GM23338 (cell line): Measurements from ENCODE around the gene SLC40A1. TPM values are rescaled to one million over a fixed set of nuclear protein-coding genes. Genes with fewer than 3 reads are reported as not detected.

ENCODE experiments used
- CREB1 ChIP-seq: fragments of 250-450 bp; sonication (Bioruptor Pico); IDR thresholded peaks from 2 replicates; pipeline ENCODE4 v1.5.0; 2020; ENCODE audit warnings: low read depth, mild to moderate bottlenecking, moderate library complexity
- EZH2phosphoT487 ChIP-seq: fragments of 200-600 bp; sonication (generic); IDR thresholded peaks from one replicate; pipeline ENCODE4 v1.8.1; 2018; ENCODE audit warnings: antibody characterized with exemption; ENCODE audit not compliant: unreplicated experiment
- JUNB ChIP-seq: IDR thresholded peaks from one replicate; pipeline ENCODE4 v1.6.1; 2016; ENCODE audit warnings: antibody characterized with exemption; ENCODE audit not compliant: unreplicated experiment
- NANOG ChIP-seq: IDR thresholded peaks from 2 replicates; pipeline ENCODE4 v1.6.1; 2016; ENCODE audit warnings: antibody characterized with exemption, borderline replicate concordance
- POLR2AphosphoS5 ChIP-seq: IDR thresholded peaks from 2 replicates; pipeline ENCODE4 v1.6.1; 2016; ENCODE audit warnings: antibody characterized with exemption, low read depth
- STAT1 ChIP-seq: IDR thresholded peaks from one replicate; pipeline ENCODE4 v1.6.1; 2016; ENCODE audit warnings: antibody characterized with exemption; ENCODE audit not compliant: unreplicated experiment
- ZNF331 ChIP-seq: fragments of 250-450 bp; sonication (Bioruptor Pico); IDR thresholded peaks from 2 replicates; pipeline ENCODE4 v1.5.0; 2020; ENCODE audit warnings: low read depth, mild to moderate bottlenecking, moderate library complexity
- ZNF462 ChIP-seq: fragments of 250-450 bp; sonication (Bioruptor Pico); IDR thresholded peaks from 2 replicates; pipeline ENCODE4 v1.5.0; 2020; ENCODE audit warnings: mild to moderate bottlenecking, moderate library complexity
- polyA plus RNA-seq: library from polyadenylated mRNA; unstranded; fragments of >200 nt; fragmentation: Nextera tagmentation; extraction: Ambion mirVana; gene quantifications from 2 replicates; pipeline ENCODE4 v1.2.1, GENCODE V29; 2016
- total RNA-seq: library from RNA; depleted of rRNA; stranded (reverse); fragments of >200 nt; shearing (Covaris generic); gene quantifications from 2 replicates; pipeline ENCODE4 v1.2.3, GENCODE V29; 2014
- TF ChIP-seq, protein P1 (sequence below): IDR thresholded peaks from one replicate; pipeline ENCODE4 v1.6.1; 2018; ENCODE audit warnings: antibody characterized with exemption; ENCODE audit not compliant: unreplicated experiment

Gene SLC40A1
- total and polyA plus RNA-seq, 2 experiments from 2014 or later, result 0.08 TPM; not detected in 1

GRCh38 chr2:189614585-189614984 is 34.0 kb upstream of the SLC40A1 start (continued):
- no peak for TF ChIP-seq ZNF462 (CRISPR knock-in tag)
- no peak for TF ChIP-seq CREB1 (CRISPR knock-in tag)
- no peak for TF ChIP-seq NANOG
- no peak for TF ChIP-seq POLR2AphosphoS5
- no peak for TF ChIP-seq STAT1
- no peak for TF ChIP-seq JUNB
- TF ChIP-seq ZNF331 (CRISPR knock-in tag), result no peak
- TF ChIP-seq, protein P1, sequence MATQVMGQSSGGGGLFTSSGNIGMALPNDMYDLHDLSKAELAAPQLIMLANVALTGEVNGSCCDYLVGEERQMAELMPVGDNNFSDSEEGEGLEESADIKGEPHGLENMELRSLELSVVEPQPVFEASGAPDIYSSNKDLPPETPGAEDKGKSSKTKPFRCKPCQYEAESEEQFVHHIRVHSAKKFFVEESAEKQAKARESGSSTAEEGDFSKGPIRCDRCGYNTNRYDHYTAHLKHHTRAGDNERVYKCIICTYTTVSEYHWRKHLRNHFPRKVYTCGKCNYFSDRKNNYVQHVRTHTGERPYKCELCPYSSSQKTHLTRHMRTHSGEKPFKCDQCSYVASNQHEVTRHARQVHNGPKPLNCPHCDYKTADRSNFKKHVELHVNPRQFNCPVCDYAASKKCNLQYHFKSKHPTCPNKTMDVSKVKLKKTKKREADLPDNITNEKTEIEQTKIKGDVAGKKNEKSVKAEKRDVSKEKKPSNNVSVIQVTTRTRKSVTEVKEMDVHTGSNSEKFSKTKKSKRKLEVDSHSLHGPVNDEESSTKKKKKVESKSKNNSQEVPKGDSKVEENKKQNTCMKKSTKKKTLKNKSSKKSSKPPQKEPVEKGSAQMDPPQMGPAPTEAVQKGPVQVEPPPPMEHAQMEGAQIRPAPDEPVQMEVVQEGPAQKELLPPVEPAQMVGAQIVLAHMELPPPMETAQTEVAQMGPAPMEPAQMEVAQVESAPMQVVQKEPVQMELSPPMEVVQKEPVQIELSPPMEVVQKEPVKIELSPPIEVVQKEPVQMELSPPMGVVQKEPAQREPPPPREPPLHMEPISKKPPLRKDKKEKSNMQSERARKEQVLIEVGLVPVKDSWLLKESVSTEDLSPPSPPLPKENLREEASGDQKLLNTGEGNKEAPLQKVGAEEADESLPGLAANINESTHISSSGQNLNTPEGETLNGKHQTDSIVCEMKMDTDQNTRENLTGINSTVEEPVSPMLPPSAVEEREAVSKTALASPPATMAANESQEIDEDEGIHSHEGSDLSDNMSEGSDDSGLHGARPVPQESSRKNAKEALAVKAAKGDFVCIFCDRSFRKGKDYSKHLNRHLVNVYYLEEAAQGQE, result no peak
- TF ChIP-seq EZH2phosphoT487, result no peak
